HEK293 (cell line): ENCODE measurements around the gene RRP1.

Source experiments
- CTCF ChIA-PET: fragments of 350-600 bp; formaldehyde crosslinking; extraction: SDS; loops from one replicate; lab custom pipeline; 2021; ENCODE audit warnings: antibody characterized with exemption; lab: Yijun Ruan, JAX
- POLR2A ChIA-PET: fragments of 300-600 bp; formaldehyde crosslinking; extraction: SDS; loops from one replicate; lab custom pipeline; 2020; ENCODE audit warnings: antibody characterized with exemption, inconsistent platforms; lab: Yijun Ruan, JAX
- H3K27ac ChIP-seq: fragments of 200-500 bp; sonication (Bioruptor generic); 2 replicates; pipeline ENCODE4 v1.5.1; 2014; ENCODE audit warnings: low read depth, low read length, control low read depth, inconsistent platforms; ENCODE audit errors: extremely low read depth
- H3K36me3 ChIP-seq, 2 experiments: fragments of 200-500 bp in 1 of 2; sonication (Bioruptor generic) in 1 of 2; 1 replicate in 1 of 2; 2 replicates in 1 of 2; pipeline ENCODE4 v1.5.1; 2014 to 2017; ENCODE audit warnings: inconsistent platforms in 2 of 2, low read length in 2 of 2; ENCODE audit not compliant: control insufficient read depth in 2 of 2, insufficient read depth in 1 of 2
- H3K4me1 ChIP-seq: fragments of 200-500 bp; sonication (Bioruptor generic); 2 replicates; pipeline ENCODE4 v1.5.1; 2014; ENCODE audit warnings: mild to moderate bottlenecking, low read length, inconsistent platforms; ENCODE audit not compliant: control insufficient read depth, insufficient read depth
- H3K4me3 ChIP-seq: 2 replicates; pipeline ENCODE4 v1.5.1; 2011; ENCODE audit warnings: low read depth, mild to moderate bottlenecking, control low read depth, low read length, moderate library complexity
- H3K9me3 ChIP-seq: fragments of 200-500 bp; sonication (Bioruptor generic); 2 replicates; pipeline ENCODE4 v1.5.1; 2014; ENCODE audit warnings: low read depth, low read length, inconsistent platforms; ENCODE audit not compliant: control insufficient read depth, insufficient read depth
- BCL6B ChIP-seq: fragments of 450-650 bp; formaldehyde crosslinking; IDR thresholded peaks from 2 replicates; pipeline ENCODE4 v1.5.1; 2017; ENCODE audit warnings: missing biosample characterization, missing genetic modification characterization
- GLI4 ChIP-seq: fragments of 450-650 bp; formaldehyde crosslinking; IDR thresholded peaks from 2 replicates; pipeline ENCODE4 v1.5.1; 2016; ENCODE audit warnings: missing biosample characterization, missing genetic modification characterization
- KLF16 ChIP-seq: fragments of 450-650 bp; formaldehyde crosslinking; IDR thresholded peaks from 2 replicates; pipeline ENCODE4 v1.5.1; 2017; ENCODE audit warnings: missing biosample characterization, missing genetic modification characterization
- PRDM1 ChIP-seq: fragments of 450-650 bp; formaldehyde crosslinking; IDR thresholded peaks from 2 replicates; pipeline ENCODE4; 2016; ENCODE audit warnings: missing biosample characterization, missing genetic modification characterization
- REST ChIP-seq: fragments of 450-650 bp; formaldehyde crosslinking; IDR thresholded peaks from 2 replicates; pipeline ENCODE4 v1.5.1; 2016; ENCODE audit warnings: missing biosample characterization, missing genetic modification characterization
- SCRT1 ChIP-seq: fragments of 450-650 bp; formaldehyde crosslinking; IDR thresholded peaks from 2 replicates; pipeline ENCODE4 v1.5.1; 2016; ENCODE audit warnings: missing biosample characterization, missing genetic modification characterization, borderline replicate concordance
- WT1 ChIP-seq: fragments of 450-650 bp; formaldehyde crosslinking; IDR thresholded peaks from 2 replicates; pipeline ENCODE4 v1.5.1; 2016; ENCODE audit warnings: missing biosample characterization, missing genetic modification characterization
- ZBTB11 ChIP-seq: fragments of 450-650 bp; formaldehyde crosslinking; conservative IDR thresholded peaks from 2 replicates; pipeline ENCODE4 v1.5.1; 2016; ENCODE audit warnings: low read depth, missing biosample characterization, missing genetic modification characterization
- ZBTB49 ChIP-seq: fragments of 450-650 bp; formaldehyde crosslinking; IDR thresholded peaks from 2 replicates; pipeline ENCODE4 v1.5.1; 2016; ENCODE audit warnings: missing biosample characterization, missing genetic modification characterization, low read depth
- ZBTB7A ChIP-seq: fragments of 450-650 bp; formaldehyde crosslinking; IDR thresholded peaks from 2 replicates; pipeline ENCODE4 v1.5.1; 2016; ENCODE audit warnings: low read depth, missing biosample characterization, missing genetic modification characterization
- ZEB2 ChIP-seq: fragments of 450-650 bp; formaldehyde crosslinking; IDR thresholded peaks from 2 replicates; pipeline ENCODE4 v1.5.1; 2016; ENCODE audit warnings: missing biosample characterization, missing genetic modification characterization
- ZFHX2 ChIP-seq: fragments of 450-650 bp; formaldehyde crosslinking; conservative IDR thresholded peaks from 2 replicates; pipeline ENCODE4 v1.5.1; 2016; ENCODE audit warnings: missing biosample characterization, missing genetic modification characterization
- ZFP41 ChIP-seq: fragments of 450-650 bp; formaldehyde crosslinking; IDR thresholded peaks from 2 replicates; pipeline ENCODE4 v1.5.1; 2016; ENCODE audit warnings: missing biosample characterization, missing genetic modification characterization, borderline replicate concordance
- ZNF16 ChIP-seq: fragments of 450-650 bp; formaldehyde crosslinking; IDR thresholded peaks from 2 replicates; pipeline ENCODE4 v1.5.1; 2016; ENCODE audit warnings: low read depth, missing biosample characterization, missing genetic modification characterization
- ZNF169 ChIP-seq: fragments of 450-650 bp; formaldehyde crosslinking; IDR thresholded peaks from 2 replicates; pipeline ENCODE4 v1.5.1; 2016; ENCODE audit warnings: missing biosample characterization, missing genetic modification characterization
- ZNF18 ChIP-seq: fragments of 450-650 bp; formaldehyde crosslinking; IDR thresholded peaks from 2 replicates; pipeline ENCODE4 v1.5.1; 2016; ENCODE audit warnings: missing biosample characterization, missing genetic modification characterization
- ZNF202 ChIP-seq: fragments of 450-650 bp; formaldehyde crosslinking; IDR thresholded peaks from 2 replicates; pipeline ENCODE4 v1.5.1; 2016; ENCODE audit warnings: missing biosample characterization, missing genetic modification characterization, borderline replicate concordance
- ZNF239 ChIP-seq: fragments of 450-650 bp; formaldehyde crosslinking; IDR thresholded peaks from 2 replicates; pipeline ENCODE4 v1.5.1; 2016; ENCODE audit warnings: missing biosample characterization, missing genetic modification characterization
- ZNF302 ChIP-seq: fragments of 450-650 bp; formaldehyde crosslinking; IDR thresholded peaks from 2 replicates; pipeline ENCODE4 v1.5.1; 2016; ENCODE audit warnings: missing biosample characterization, missing genetic modification characterization, low read depth
- ZNF350 ChIP-seq: fragments of 450-650 bp; formaldehyde crosslinking; IDR thresholded peaks from 2 replicates; pipeline ENCODE4 v1.5.0; 2017; ENCODE audit warnings: missing biosample characterization, mild to moderate bottlenecking, missing genetic modification characterization
- ZNF549 ChIP-seq: fragments of 450-650 bp; IDR thresholded peaks from 2 replicates; pipeline ENCODE4 v1.5.1; 2018; ENCODE audit warnings: missing biosample characterization, missing genetic modification characterization, mild to moderate bottlenecking, inconsistent platforms, moderate library complexity
- ZNF670 ChIP-seq: fragments of 450-650 bp; formaldehyde crosslinking; IDR thresholded peaks from 2 replicates; pipeline ENCODE4 v1.5.1; 2016; ENCODE audit warnings: missing biosample characterization, missing genetic modification characterization, low read depth
- ZNF843 ChIP-seq: fragments of 450-650 bp; formaldehyde crosslinking; IDR thresholded peaks from 2 replicates; pipeline ENCODE4 v1.5.1; 2016; ENCODE audit warnings: missing biosample characterization, missing genetic modification characterization

RRP1 gene

GRCh38 chr21:43789276-43790009 is at the start of gene RRP1:
Gene RRP1 (plus strand): TSS chr21:43789577. CDS start chr21:43789630, 53 bp downstream.
- ChIA-PET CTCF (interaction anchor here (0.5 to 2.7 kb wide), 20 partner anchors 10 to 475 kb away, joined by 3 to 8 read pairs (median 5); no protein-coding TSS in a partner anchor), POLR2A (interaction anchor here (0.9 to 3.3 kb wide), 6 partner anchors 10 to 218 kb away, joined by 3 to 14 read pairs (median 4); no protein-coding TSS in a partner anchor)
- H3K27ac ChIP-seq = peak within 1 kb of the TSS; percentile 80
- 0 out of 2 replicates have a peak, but pooled peaks have one; percentile 60 for TF ChIP-seq ZNF169 (tag by site-specific recombination)
- no peak; the same call in 1 of the 2 replicates for TF ChIP-seq ZBTB11 (tag by site-specific recombination)
- TF ChIP-seq ZNF239 (tag by site-specific recombination) = no peak
- no peak for TF ChIP-seq GLI4
- TF ChIP-seq KLF16 (tag by site-specific recombination) = peak; percentile 92
- TF ChIP-seq ZNF670 (tag by site-specific recombination) = no peak
- no peak for TF ChIP-seq ZNF202 (tag by site-specific recombination)
- no peak for TF ChIP-seq ZNF549 (tag by site-specific recombination)
- TF ChIP-seq ZBTB7A (tag by site-specific recombination) = peak; percentile 63; the same call in 1 of the 2 replicates
- TF ChIP-seq ZNF16 (tag by site-specific recombination) = no peak
- TF ChIP-seq ZNF350 (tag by site-specific recombination) = no peak
- no peak for TF ChIP-seq ZNF302 (tag by site-specific recombination)
- TF ChIP-seq BCL6B (tag by site-specific recombination) = no peak
- TF ChIP-seq WT1 = no peak
- TF ChIP-seq ZFHX2 (tag by site-specific recombination) = peak; percentile 99
- TF ChIP-seq ZNF843 (tag by site-specific recombination) = no peak
- TF ChIP-seq PRDM1 (tag by site-specific recombination) = no peak
- no peak for TF ChIP-seq ZBTB49
- TF ChIP-seq ZNF18 (tag by site-specific recombination) = no peak
- TF ChIP-seq REST (tag by site-specific recombination) = no peak
- TF ChIP-seq ZFP41 (tag by site-specific recombination) = no peak
- TF ChIP-seq ZEB2 (tag by site-specific recombination) = no peak
- TF ChIP-seq SCRT1 = no peak

More at GRCh38 chr21:43789276-43790009, at the start of gene RRP1:
- Histone ChIP-seq H3K9me3 (no peaks in the 10 kb centered on the region), H3K4me3 (peak within 1 kb of the TSS; percentile 93), H3K36me3 (peaks cover 25 to 41% of the 10 kb centered on the region in 2 experiments; a peak in 2 of 3 replicates), H3K4me1 (peaks cover 8% of the 10 kb centered on the region)
